Measurements from ENCODE around the gene PPP1CA.

Gene PPP1CA

GRCh38 chr11:67349036-67349435 is 52.6 kb downstream of the PPP1CA start:
- DNase-seq, result no peak

Data from DMS153 (cell line).